Transverse colon (tissue), 4 donors: ENCODE results near the gene PGRMC2. TPM values are rescaled to one million over a fixed set of nuclear protein-coding genes. Genes with fewer than 3 reads are reported as not detected.

Experiments used
- DNase-seq: peaks from one replicate; pipeline ENCODE4 v3.0.0-alpha.2; 2019
- H3K27ac ChIP-seq, 4 donors: fragments of 200-600 bp; sonication (generic); 2 replicates each; pipeline ENCODE4 v1.5.1; 2016 to 2018; ENCODE audit warnings: inconsistent platforms in 4 of 4
- H3K27me3 ChIP-seq: fragments of 200-600 bp; sonication (generic); 2 replicates; pipeline ENCODE4 v1.5.1; 2017; ENCODE audit warnings: inconsistent platforms
- H3K36me3 ChIP-seq, 4 donors: fragments of 200-600 bp; sonication (generic); 2 replicates each; pipeline ENCODE4 v1.5.1; 2017 to 2019; ENCODE audit warnings: inconsistent platforms in 4 of 4
- H3K4me1 ChIP-seq, 4 donors: fragments of 200-600 bp; sonication (generic); 2 replicates each; pipeline ENCODE4 v1.5.1; 2017 to 2020; ENCODE audit warnings: inconsistent platforms in 4 of 4
- H3K4me3 ChIP-seq, 4 donors: fragments of 200-600 bp; sonication (generic); 1 replicate in 1 of 4; 2 replicates in 3 of 4; pipeline versions ENCODE4 v1.5.1 to v1.6.1; 2017 to 2019; ENCODE audit warnings: inconsistent platforms in 4 of 4
- H3K9me3 ChIP-seq, 2 donors: fragments of 200-600 bp; sonication (generic); 2 replicates each; pipeline ENCODE4 v1.5.1; 2017 to 2019; ENCODE audit warnings: inconsistent platforms in 2 of 2
- CTCF ChIP-seq, 5 experiments: fragments of 200-600 bp in 3 of 5; fragments of 450-650 bp in 2 of 5; sonication (generic) in 3 of 5; IDR thresholded peaks; 1 replicate in 2 of 5; 2 replicates in 3 of 5; pipeline ENCODE4 v1.5.1; 2016 to 2017; ENCODE audit warnings: antibody characterized with exemption in 5 of 5, inconsistent platforms in 3 of 5, mild to moderate bottlenecking in 2 of 5, moderate library complexity in 1 of 5
- EP300 ChIP-seq: sonication (generic); formaldehyde crosslinking; IDR thresholded peaks from one replicate; pipeline ENCODE4 v1.6.1; 2017; ENCODE audit warnings: antibody characterized with exemption, low read depth
- POLR2A ChIP-seq: fragments of 450-650 bp; IDR thresholded peaks from one replicate; pipeline ENCODE4 v1.6.1; 2016; ENCODE audit warnings: antibody characterized with exemption, mild to moderate bottlenecking, moderate library complexity
- POLR2AphosphoS5 ChIP-seq, 3 donors: sonication (generic); formaldehyde crosslinking; IDR thresholded peaks; one replicate each; pipeline ENCODE4 v1.6.1; 2016; ENCODE audit warnings: antibody characterized with exemption in 3 of 3
- WGBS, 2 donors: methylation state at CpG; one replicate each; pipeline ENCODE4 v1.1.5; 2018; ENCODE audit warnings: low coverage in 1 of 2; 5-methylcytosine and 5-hydroxymethylcytosine counted together
- in situ Hi-C, 4 donors: fragments of 200-750 bp; cut with MboI; loops; one replicate each; pipeline versions ENCODE4 v1.15.0 to v1.15.1; 2017; ENCODE audit warnings: low sequenced_read_pairs in 3 of 4, low pct_ligation_motif_present in 1 of 4, low pct_unique_long_range_greater_than_20kb in 1 of 4
- intact Hi-C: fragments of 100-400 bp; cut with DNase I; formaldehyde crosslinking; loops from one replicate; pipeline ENCODE4 v1.15.1; 2023; ENCODE audit warnings: low total_unique reads
- total RNA-seq, 4 donors: library from RNA; depleted of rRNA; stranded (reverse); fragments of >200 nt; gene quantifications; one replicate each; pipeline ENCODE4 v1.1.0, GENCODE V29; 2016

The PGRMC2 gene
- total RNA-seq, 4 donors from 2014 or later = 19.9 to 49.1 (median 31.4) TPM

GRCh38 chr4:128322311-128322710 lies 34.7 kb upstream of the PGRMC2 start:
- Histone ChIP-seq H3K4me1 (no peaks in the 10 kb centered on the region), H3K27me3 (no peaks in the 10 kb centered on the region), H3K4me3 (no peak overlapping the region), H3K36me3 (no peaks in the 10 kb centered on the region), H3K9me3 (no peaks in the 10 kb centered on the region), H3K27ac (no peak overlapping the region)
- intact Hi-C loops (no loop called here), in situ Hi-C loops (no loop called here)
- 83 to 84% methylated on average over 2 of the region's 2 CpGs for WGBS, 2 donors
- no peak for DNase-seq
- TF ChIP-seq EP300 (no peak), POLR2A (no peak), POLR2AphosphoS5 (IDR thresholded peaks at IDR 0.05) (no peak)

- Histone ChIP-seq H3K4me1 (no peaks in the 10 kb centered on the region), H3K27ac (no peak overlapping the region), H3K9me3 (no peaks in the 10 kb centered on the region), H3K36me3 (no peaks in the 10 kb centered on the region), H3K27me3 (no peaks in the 10 kb centered on the region), H3K4me3 (no peak overlapping the region)
- in situ Hi-C loops (no loop called here), intact Hi-C loops (no loop called here)
- no peak for TF ChIP-seq POLR2AphosphoS5 (IDR thresholded peaks at IDR 0.05)
- no peak for TF ChIP-seq CTCF (IDR thresholded peaks at IDR 0.05)
- TF ChIP-seq EP300 = no peak
- TF ChIP-seq POLR2A = no peak
- 81 to 90% methylated on average over 1 of the region's 1 CpG for WGBS, 2 donors
- DNase-seq = no peak
Measured at GRCh38 chr4:128320656-128321055, 33.0 kb upstream of the PGRMC2 start.

GRCh38 chr4:128315756-128316520 lies 28.3 kb upstream of the PGRMC2 start:
- Histone ChIP-seq H3K9me3 (no peaks in the 10 kb centered on the region), H3K36me3 (no peaks in the 10 kb centered on the region), H3K27ac (no peak overlapping the region), H3K4me1 (peaks cover 0 to 13% (median 6%) of the 10 kb centered on the region in 4 donors), H3K4me3 (no peak overlapping the region), H3K27me3 (no peaks in the 10 kb centered on the region)
- TF ChIP-seq POLR2A = no peak
- no peak for TF ChIP-seq CTCF (IDR thresholded peaks at IDR 0.05)
- no peak for TF ChIP-seq POLR2AphosphoS5 (IDR thresholded peaks at IDR 0.05)
- TF ChIP-seq EP300 = no peak
- in situ Hi-C loops = no loop called here
- DNase-seq = no peak
- intact Hi-C loops = no loop called here
- WGBS, 2 donors = 83 to 84% methylated on average over 2 of the region's 2 CpGs

- intact Hi-C loops = no loop called here
- in situ Hi-C loops = no loop called here
- H3K9me3 ChIP-seq = no peaks in the 10 kb centered on the region
- DNase-seq = peak; percentile 45
- H3K36me3 ChIP-seq = no peaks in the 10 kb centered on the region
- H3K27me3 ChIP-seq = no peaks in the 10 kb centered on the region
- peak overlapping the region; percentile 62 to 78 (median 75) for H3K27ac ChIP-seq
- peaks cover 0 to 32% (median 22%) of the 10 kb centered on the region in 4 donors for H3K4me1 ChIP-seq
- WGBS, 2 donors = 48 to 50% methylated on average over 2 of the region's 2 CpGs
- peak in 1 of 3 donors; percentile 24 for TF ChIP-seq POLR2AphosphoS5 (IDR thresholded peaks at IDR 0.05)
- no peak for TF ChIP-seq POLR2A
- no peak for TF ChIP-seq CTCF (IDR thresholded peaks at IDR 0.05)
- TF ChIP-seq EP300 = no peak
- no peak overlapping the region for H3K4me3 ChIP-seq
Measured at GRCh38 chr4:128311659-128312403, 24.2 kb upstream of the PGRMC2 start.
